PFSK-1 (cell line): ENCODE results near the gene PDCD7.

ENCODE experiments used
- FOXP2 ChIP-seq: optimal IDR thresholded peaks from 2 replicates; pipeline ENCODE3; 2011; ENCODE audit warnings: borderline replicate concordance, control low read depth, inconsistent platforms; ENCODE audit not compliant: insufficient read depth; ENCODE audit errors: extremely low read length, extremely low read depth
- POLR2AphosphoS5 ChIP-seq: IDR thresholded peaks from 2 replicates; pipeline ENCODE4 v1.6.1; 2012; ENCODE audit warnings: low read depth, mild to moderate bottlenecking, control low read depth, low read length, moderate library complexity
- REST ChIP-seq, 2 experiments: IDR thresholded peaks; 2 replicates each; pipeline versions ENCODE4 v1.6.1 to v1.8.0; 2011 to 2012; ENCODE audit warnings: low read depth in 2 of 2, low read length in 2 of 2, control low read depth in 1 of 2, inconsistent platforms in 1 of 2, mild to moderate bottlenecking in 1 of 2, moderate library complexity in 1 of 2; ENCODE audit not compliant: insufficient read depth in 1 of 2
- SIN3A ChIP-seq: IDR thresholded peaks from 2 replicates; pipeline ENCODE4 v1.6.1; 2012; ENCODE audit warnings: mild to moderate bottlenecking, low read length, moderate library complexity, borderline replicate concordance; ENCODE audit not compliant: insufficient read depth
- TAF1 ChIP-seq: IDR thresholded peaks from 2 replicates; pipeline ENCODE4 v1.6.1; 2012; ENCODE audit warnings: low read length, control low read depth, borderline replicate concordance; ENCODE audit not compliant: insufficient read depth

The PDCD7 gene

GRCh38 chr15:65101891-65102708, 31.5 kb downstream of the PDCD7 start:
- TF ChIP-seq TAF1 (no peak), REST (IDR thresholded peaks at IDR 0.05; ENCODE audit: insufficient read depth in 1 of 2, low read depth in 2 of 2, low read length in 2 of 2) (no peak), FOXP2 (no peak), SIN3A (no peak), POLR2AphosphoS5 (no peak)

GRCh38 chr15:65101411-65101890, 32.2 kb downstream of the PDCD7 start:
- TF ChIP-seq SIN3A = no peak

- no peak for TF ChIP-seq FOXP2
- TF ChIP-seq SIN3A = no peak
- TF ChIP-seq TAF1 = no peak
- no peak for TF ChIP-seq REST (IDR thresholded peaks at IDR 0.05; ENCODE audit: insufficient read depth in 1 of 2, low read depth in 2 of 2, low read length in 2 of 2)
- TF ChIP-seq POLR2AphosphoS5 = no peak
These were observed 33.2 kb downstream of the PDCD7 start for GRCh38 chr15:65100442-65100841.

- TF ChIP-seq FOXP2 = no peak
- no peak for TF ChIP-seq SIN3A
- TF ChIP-seq POLR2AphosphoS5 = no peak
- TF ChIP-seq TAF1 = no peak
- TF ChIP-seq REST (IDR thresholded peaks at IDR 0.05; ENCODE audit: insufficient read depth in 1 of 2, low read depth in 2 of 2, low read length in 2 of 2) = no peak
These were observed 34.3 kb downstream of the PDCD7 start for GRCh38 chr15:65099336-65099735.

GRCh38 chr15:65097651-65098263, 35.9 kb downstream of the PDCD7 start:
- TF ChIP-seq SIN3A = no peak
- no peak for TF ChIP-seq TAF1
- no peak for TF ChIP-seq FOXP2
- TF ChIP-seq POLR2AphosphoS5 = no peak
- TF ChIP-seq REST (IDR thresholded peaks at IDR 0.05; ENCODE audit: insufficient read depth in 1 of 2, low read depth in 2 of 2, low read length in 2 of 2) = no peak
